Lung (tissue), 12 donors: ENCODE data around the gene ITGA11. TPM values are rescaled to one million over a fixed set of nuclear protein-coding genes. Genes with fewer than 3 reads are reported as not detected.

Experiments used
- ATAC-seq: fragments of 200-7000 bp; cut with Tn5 transposase; one replicate; pipeline ENCODE4 v1.9.1; 2020; ENCODE audit warnings: moderate number of reproducible peaks; ENCODE audit not compliant: insufficient read depth, low FRiP score
- DNase-seq, 3 donors: peaks; one replicate each; pipeline ENCODE4 v3.0.0-alpha.2; 2013 to 2017
- H3K27ac ChIP-seq, 2 donors: one replicate each; pipeline ENCODE4 v1.5.1; 2013; ENCODE audit warnings: mild to moderate bottlenecking in 2 of 2, moderate library complexity in 2 of 2, control low read depth in 1 of 2, inconsistent platforms in 1 of 2, low read depth in 1 of 2, low read length in 1 of 2
- H3K27me3 ChIP-seq, 3 donors: one replicate each; pipeline ENCODE4 v1.5.1; 2013; ENCODE audit warnings: low read length in 2 of 3; ENCODE audit not compliant: control insufficient read depth in 3 of 3, insufficient read depth in 3 of 3
- H3K36me3 ChIP-seq, 4 donors: one replicate each; pipeline ENCODE4 v1.5.1; 2013; ENCODE audit warnings: low read length in 4 of 4, mild to moderate bottlenecking in 1 of 4, moderate library complexity in 1 of 4; ENCODE audit not compliant: control insufficient read depth in 4 of 4, insufficient read depth in 4 of 4
- H3K4me1 ChIP-seq, 5 donors: one replicate each; pipeline ENCODE4 v1.5.1; 2013; ENCODE audit warnings: low read length in 5 of 5, mild to moderate bottlenecking in 2 of 5, moderate library complexity in 1 of 5; ENCODE audit not compliant: control insufficient read depth in 5 of 5, insufficient read depth in 5 of 5
- H3K4me3 ChIP-seq: one replicate; pipeline ENCODE4 v1.5.1; 2013; ENCODE audit warnings: mild to moderate bottlenecking, control low read depth, moderate library complexity
- H3K9ac ChIP-seq, 2 donors: one replicate each; pipeline ENCODE4 v1.5.1; 2013; ENCODE audit warnings: low read length in 2 of 2, control low read depth in 1 of 2; ENCODE audit not compliant: insufficient read depth in 1 of 2
- H3K9me3 ChIP-seq, 4 donors: one replicate each; pipeline ENCODE4 v1.5.1; 2013; ENCODE audit warnings: low read length in 3 of 4, mild to moderate bottlenecking in 1 of 4, moderate library complexity in 1 of 4; ENCODE audit not compliant: control insufficient read depth in 4 of 4, insufficient read depth in 3 of 4
- WGBS, 2 donors: extraction: QIAGEN DNeasy Blood & Tissue Kit; methylation state at CpG; one replicate each; pipeline ENCODE4 v1.1.7; 2013; 5-methylcytosine and 5-hydroxymethylcytosine counted together
- polyA plus RNA-seq, 2 donors: library from polyadenylated mRNA; stranded (reverse); fragments of 200-250 nt; gene quantifications; one replicate each; pipeline ENCODE4 v1.2.1, GENCODE V29; 2013
- total RNA-seq, 2 donors: library from RNA; depleted of rRNA in 1 of 2; stranded (reverse); fragments of >200 nt in 1 of 2; gene quantifications; one replicate each; pipeline ENCODE4 v1.2.1, GENCODE V29; 2014 to 2021
- TF ChIP-seq, protein P1 (sequence below): IDR thresholded peaks from 2 replicates; pipeline ENCODE4 v1.5.1; 2012; ENCODE audit warnings: mild to moderate bottlenecking; ENCODE audit errors: control extremely low read depth, extremely low read depth
- donor health status: control.
- donor health status: control.
- donor health status: Bipolar disorder and iron deficiency.
- donor health status: healthy.
- donor health status: DM: yes; HTN: yes; CAD: no.

Gene ITGA11
- total and polyA plus RNA-seq, 4 donors: 0.35 to 1.8 (median 1.0) TPM

DNA sequence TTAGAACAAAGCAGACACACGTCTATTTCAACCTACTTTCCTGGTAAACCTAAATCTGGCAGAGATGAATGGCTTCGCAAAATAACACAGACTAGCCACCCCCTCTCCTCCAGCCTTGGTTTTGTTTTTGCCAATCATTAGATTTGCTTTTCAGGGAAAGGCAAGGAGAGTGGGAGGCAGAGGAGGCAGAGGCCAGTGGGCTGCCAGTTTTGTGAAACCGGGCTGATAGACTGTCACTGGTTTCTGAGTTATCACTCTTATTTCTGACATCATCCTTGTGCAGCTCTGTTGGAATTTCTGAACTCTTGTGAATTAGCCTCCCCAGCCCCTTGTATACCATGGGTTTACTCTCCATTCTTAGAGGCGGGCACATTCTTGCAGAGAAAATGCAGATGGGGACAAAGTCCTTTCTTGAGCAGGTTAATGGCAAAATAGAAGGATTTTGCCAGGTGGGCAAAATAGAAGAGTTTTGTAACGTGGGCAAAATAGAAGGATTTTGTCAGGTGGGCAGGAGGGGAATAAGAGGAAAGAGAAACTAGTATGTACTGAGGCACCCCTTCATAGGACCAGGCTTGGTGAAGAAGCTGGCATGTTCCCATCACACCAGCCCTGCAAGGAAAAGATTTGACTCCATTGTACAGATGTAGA lies 157.6 kb downstream of the ITGA11 start:
- Histone ChIP-seq H3K9me3 (no peaks in the 10 kb centered on the region), H3K36me3 (peaks cover 0 to 6% (median 0%) of the 10 kb centered on the region in 4 donors), H3K9ac (no peak overlapping the region), H3K4me1 (peaks cover 0 to 20% (median 7%) of the 10 kb centered on the region in 5 donors), H3K27me3 (no peaks in the 10 kb centered on the region), H3K27ac (peak overlapping the region; percentile 45 to 98), H3K4me3 (no peak overlapping the region)
- ATAC-seq: no peak
- 78 to 82% methylated on average over 5 of the region's 5 CpGs for WGBS, 2 donors
- TF ChIP-seq, protein P1, sequence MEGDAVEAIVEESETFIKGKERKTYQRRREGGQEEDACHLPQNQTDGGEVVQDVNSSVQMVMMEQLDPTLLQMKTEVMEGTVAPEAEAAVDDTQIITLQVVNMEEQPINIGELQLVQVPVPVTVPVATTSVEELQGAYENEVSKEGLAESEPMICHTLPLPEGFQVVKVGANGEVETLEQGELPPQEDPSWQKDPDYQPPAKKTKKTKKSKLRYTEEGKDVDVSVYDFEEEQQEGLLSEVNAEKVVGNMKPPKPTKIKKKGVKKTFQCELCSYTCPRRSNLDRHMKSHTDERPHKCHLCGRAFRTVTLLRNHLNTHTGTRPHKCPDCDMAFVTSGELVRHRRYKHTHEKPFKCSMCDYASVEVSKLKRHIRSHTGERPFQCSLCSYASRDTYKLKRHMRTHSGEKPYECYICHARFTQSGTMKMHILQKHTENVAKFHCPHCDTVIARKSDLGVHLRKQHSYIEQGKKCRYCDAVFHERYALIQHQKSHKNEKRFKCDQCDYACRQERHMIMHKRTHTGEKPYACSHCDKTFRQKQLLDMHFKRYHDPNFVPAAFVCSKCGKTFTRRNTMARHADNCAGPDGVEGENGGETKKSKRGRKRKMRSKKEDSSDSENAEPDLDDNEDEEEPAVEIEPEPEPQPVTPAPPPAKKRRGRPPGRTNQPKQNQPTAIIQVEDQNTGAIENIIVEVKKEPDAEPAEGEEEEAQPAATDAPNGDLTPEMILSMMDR: no peak
- DNase-seq: no peak

- TF ChIP-seq, protein P1: no peak
- Histone ChIP-seq H3K4me3 (no peak overlapping the region), H3K27me3 (no peaks in the 10 kb centered on the region), H3K9ac (no peak overlapping the region), H3K9me3 (no peaks in the 10 kb centered on the region), H3K4me1 (peaks cover 0 to 15% (median 7%) of the 10 kb centered on the region in 5 donors), H3K27ac (peak overlapping the region; percentile 57 to 87), H3K36me3 (no peaks in the 10 kb centered on the region)
- 79 to 84% methylated on average over 1 of the region's 1 CpG for WGBS, 2 donors
- DNase-seq: no peak
- ATAC-seq: no peak
These were observed 159.2 kb downstream of the ITGA11 start for GRCh38 chr15:68272721-68273271.

DNA sequence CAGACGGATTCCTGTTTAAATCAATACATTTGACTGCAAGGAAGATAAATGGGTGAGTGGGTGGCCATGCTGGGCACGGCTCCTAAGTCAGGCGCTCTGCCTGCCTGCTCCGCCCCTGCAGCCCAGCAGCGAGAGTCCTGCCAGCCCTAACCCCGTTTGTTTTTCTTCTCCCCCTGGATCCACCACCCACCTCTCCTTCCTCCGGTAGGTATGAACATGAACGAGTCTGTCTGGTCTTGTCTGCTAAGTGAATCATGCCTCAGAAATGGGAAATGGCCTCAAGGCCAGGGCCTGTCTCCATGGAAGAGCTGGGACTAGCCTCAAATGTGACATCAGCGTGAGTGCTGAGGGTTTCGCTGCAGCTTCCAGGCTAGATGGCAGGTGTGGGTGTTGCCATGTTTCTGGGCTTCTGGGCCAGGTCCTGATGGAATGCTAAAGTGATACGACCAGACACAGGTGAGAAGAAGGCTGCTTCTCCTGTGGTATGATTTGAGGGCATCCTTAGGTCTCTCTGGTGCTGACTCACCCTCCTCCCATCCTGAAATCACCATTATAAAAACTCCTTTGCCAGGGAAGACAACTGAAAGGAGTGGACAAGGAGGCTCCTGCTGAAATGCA lies 160.0 kb downstream of the ITGA11 start:
- ATAC-seq (peak; percentile 22), DNase-seq (no peak)
- Histone ChIP-seq H3K27me3 (no peaks in the 10 kb centered on the region), H3K27ac (peak overlapping the region; percentile 57 to 81), H3K4me1 (peaks cover 0 to 11% (median 7%) of the 10 kb centered on the region in 5 donors), H3K4me3 (no peak overlapping the region), H3K9me3 (no peaks in the 10 kb centered on the region), H3K36me3 (no peaks in the 10 kb centered on the region), H3K9ac (no peak overlapping the region)
- 69 to 73% methylated on average over 11 of the region's 11 CpGs for WGBS, 2 donors
- TF ChIP-seq, protein P1: no peak
